CD4-positive, alpha-beta T cell treated with Interleukin-17A for 4 hours (primary cell): ENCODE data around the gene OTOF.

Experiments
- DNase-seq: peaks from one replicate; pipeline ENCODE4 v3.0.0-alpha.2; 2020; ENCODE audit warnings: mixed read lengths

Gene OTOF

DNA sequence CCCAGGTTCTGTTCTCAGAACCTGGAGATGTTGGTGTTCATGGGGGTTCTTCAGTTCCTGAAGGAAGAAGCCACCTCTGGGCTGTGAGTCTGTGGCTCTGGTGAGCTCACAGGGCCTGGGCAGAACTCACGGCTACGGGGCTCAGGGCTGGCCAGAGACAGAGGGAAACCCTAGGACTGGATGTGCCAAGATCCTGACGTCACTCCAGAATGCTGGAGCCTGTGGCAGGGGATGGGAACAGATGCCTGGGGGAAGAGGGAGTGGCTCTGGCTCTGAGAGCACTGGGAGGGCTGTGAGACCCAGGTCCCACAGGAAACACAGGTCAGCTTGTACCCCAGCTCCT lies at the start of gene OTOF:
OTOF (minus strand) TSS at position 214 of the 343 bp plus-strand sequence.
- no peak for DNase-seq

DNA sequence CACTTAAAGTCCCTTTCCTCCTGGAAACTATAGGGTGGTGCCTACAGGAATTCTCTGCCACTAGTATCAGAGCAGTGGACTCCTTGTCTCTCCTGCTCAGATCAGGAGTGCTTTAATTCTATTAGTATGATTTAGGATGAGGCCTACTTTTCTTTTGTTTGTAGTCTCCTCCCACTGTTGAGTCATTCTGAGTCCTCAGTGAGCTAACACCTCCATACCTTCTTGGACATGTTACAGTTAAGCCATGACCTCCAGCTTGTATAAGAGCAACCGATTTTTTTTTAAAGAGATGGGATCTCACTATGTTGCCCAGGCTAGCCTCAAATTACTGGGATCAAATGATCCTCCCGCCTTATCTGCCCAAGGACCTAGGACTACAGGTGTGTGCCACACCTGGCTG lies 48.7 kb upstream of the OTOF start:
- DNase-seq: no peak

DNA sequence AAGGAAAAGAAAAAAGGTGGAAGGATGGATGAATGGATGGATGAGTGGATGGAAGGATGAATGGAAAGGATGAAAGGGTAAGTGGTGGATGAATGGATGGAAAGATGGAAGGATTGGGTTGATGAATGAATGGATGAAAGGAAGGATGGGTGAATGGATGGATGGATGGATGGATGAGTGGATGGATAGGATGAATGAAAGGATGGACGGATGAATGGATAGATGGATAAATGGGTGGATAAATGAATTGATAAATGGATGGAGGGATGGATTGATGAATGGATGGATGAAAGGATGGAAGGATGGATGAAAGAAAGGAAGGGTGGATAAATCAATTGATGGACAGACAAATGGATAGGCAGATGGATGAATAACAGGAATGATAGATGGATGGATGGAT lies 48.2 kb upstream of the OTOF start:
- DNase-seq: no peak

DNA sequence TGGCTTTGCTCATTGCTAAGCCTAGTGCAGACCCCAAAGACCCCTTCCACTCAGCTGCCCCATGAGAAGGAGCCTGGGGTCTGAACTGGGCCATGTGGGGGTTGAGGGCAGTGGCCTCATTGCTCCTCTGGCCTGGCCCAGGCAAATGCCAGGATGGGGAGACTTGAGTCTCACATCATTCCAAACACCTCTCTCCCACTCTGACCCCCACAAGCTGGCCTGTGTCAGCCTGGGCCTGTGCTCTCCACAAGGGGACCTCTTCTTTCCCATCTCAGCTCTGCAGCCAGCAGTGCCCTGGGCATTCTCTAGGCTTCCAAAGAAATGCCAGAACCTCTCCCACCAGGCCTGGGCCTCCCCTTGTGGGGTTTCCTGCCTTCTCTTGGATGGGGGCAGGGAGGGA lies 45.8 kb upstream of the OTOF start:
- no peak for DNase-seq

DNA sequence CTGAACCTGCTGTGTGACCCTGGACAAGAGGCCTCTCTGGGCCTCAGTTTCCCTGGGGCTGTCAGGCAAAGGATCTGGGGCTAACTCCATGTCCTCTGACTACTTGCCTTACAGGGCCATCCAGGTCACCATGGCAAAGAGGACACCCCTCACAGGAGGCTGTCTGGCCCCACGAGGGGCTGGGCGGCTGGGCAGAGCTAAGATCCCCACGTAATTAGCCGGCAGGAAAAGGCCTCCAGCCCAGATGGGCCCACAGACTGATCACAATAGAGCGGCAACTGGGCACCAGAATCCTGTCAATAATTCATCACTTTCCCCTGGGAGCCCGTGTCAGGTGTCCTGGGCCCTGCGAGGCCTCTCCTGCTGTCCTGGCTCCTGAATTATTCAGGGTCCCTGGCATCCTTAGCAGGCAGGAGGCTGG lies 44.8 kb upstream of the OTOF start:
- no peak for DNase-seq

DNA sequence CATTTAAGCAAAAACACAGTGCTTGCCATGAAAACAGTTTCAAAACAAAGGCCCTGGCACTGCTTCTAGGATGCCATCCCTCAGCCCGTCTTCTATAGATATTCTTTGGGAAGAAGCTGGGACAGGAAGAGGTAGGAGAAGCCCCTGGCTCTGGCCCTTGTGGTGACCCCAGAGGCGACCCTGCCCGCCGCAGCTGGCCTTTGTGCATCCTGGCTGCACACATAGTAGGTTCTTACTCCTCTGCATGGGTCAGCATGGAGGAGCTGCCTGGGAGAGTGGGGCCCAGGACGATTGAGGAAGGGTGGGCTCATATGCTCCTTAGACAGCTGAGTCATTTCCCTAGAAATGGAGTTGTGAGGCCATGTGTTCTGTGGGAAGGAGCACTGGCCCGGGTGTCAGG lies 44.4 kb upstream of the OTOF start:
- no peak for DNase-seq

DNA sequence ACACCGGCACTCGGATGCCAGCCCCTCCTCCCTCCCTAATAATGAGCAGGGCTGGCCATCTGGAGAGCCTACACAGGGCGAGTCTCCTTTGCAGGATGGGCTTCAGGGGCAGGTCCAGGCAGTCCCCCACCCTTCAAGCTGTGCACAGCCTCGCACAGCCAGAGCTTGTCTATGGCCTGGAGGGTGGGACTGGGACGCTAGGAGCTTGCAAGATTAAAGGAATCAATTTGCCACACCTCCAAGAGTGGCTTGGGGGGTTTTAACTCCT lies 43.9 kb upstream of the OTOF start:
- no peak for DNase-seq

DNA sequence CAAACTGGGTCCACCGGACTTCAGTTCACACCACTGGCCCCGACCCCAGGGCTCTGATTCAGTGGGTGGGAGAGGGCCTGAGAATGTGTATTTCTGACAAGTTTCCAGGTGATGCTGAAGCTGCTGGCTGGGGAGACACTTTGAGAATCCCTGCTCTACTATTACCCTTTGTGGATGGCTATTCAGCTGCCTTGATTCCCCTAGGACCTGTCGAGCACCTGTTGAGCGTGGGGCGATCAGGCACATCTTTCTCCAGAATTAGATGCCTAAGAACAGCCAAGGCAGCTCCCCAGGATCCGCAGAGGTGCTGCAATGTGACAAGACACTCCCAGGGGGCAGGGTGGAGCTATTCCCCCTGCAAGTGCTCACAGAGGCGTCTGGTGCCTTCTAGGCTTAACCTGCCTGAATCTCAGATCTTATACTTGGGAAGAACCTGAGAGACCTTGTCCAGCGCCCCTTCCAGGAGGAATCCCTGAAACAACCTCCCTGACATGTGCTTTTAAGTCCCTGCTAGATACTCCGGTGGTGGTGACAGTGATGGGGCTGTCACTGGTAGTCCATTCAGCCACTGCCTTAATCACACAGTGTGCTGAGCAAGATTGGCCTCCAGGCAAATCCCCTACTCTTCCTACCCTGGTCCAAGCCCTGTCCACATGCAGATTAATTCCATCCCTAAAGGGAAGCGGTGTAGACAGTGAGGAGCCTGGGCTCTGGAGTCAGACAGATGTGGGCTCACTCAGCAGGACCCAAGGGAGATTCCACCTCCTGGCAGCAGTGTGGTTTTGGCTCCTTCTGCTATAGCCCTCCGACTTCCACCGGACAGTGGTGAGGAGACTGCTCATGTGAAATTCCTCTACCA lies 43.4 kb upstream of the OTOF start:
- DNase-seq: peak; percentile 8

DNA sequence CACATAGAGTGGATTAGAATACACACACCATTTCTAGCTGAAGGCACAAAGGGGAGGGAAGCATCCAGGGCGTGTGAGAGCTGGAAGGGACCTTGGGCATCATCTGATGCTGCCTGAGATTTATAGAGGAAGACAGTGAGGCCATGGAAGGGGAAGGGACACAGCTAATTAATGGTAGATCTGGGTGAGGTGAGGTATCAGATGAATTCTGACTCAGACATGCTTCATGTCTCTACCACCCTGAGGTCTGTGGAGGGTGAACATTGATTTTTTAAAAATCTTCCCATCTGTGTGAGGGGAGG lies 42.2 kb upstream of the OTOF start:
- DNase-seq: no peak

DNA sequence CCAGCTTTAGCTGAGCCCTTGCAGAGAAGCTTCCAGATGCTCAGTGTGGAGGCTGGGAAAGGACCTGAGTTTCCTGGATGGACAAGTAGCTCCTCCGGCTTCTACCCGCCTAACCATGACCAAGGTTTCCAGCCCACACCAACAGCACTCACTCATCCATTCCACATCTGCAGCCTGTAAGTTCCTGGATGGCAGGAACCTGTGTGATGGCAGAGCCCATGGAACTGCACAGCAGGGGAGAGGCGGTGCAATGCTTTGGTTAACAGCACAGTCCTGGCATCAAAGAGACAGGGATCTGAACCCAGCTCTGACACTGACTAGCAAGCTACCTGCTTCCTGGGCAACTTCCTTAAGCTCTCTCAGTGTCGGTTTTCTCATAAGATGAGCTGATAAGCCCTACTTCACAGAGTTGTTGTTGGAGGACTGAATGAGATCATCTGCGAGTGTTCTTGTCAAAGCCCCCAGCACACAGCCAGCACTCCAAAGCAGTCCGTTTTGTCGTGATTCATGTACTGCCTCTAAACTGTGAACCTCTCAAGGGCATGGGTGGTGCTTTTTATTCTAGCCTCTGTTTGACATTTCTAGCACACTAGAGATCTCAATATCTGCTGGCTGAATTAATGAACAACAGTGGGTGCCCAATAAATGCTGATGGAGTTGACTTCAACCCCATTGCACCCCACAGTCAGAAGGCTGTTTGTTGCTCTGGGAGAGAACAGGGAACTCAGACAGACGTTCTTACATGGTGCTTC lies 41.6 kb upstream of the OTOF start:
- peak; percentile 56 for DNase-seq

DNA sequence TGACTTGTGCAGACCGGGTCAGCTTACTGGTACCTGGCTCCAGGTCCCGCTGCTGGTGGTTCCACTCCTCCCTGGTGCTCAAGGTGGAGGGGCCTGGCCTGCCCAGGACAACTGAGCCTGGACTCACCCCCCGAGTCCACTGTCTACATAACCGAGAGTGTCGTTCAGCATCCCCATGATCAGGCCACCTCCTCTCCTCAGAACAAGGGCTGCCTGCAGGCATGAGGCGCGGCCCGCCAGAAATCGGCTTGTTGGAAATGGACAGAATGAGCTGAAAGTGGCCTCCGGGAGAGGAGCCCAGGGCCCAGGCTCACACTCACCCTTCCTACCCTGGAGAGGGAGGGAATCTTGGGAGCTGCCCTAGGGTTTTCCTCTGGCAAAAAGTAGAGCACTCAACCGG lies 38.9 kb upstream of the OTOF start:
- DNase-seq: no peak

DNA sequence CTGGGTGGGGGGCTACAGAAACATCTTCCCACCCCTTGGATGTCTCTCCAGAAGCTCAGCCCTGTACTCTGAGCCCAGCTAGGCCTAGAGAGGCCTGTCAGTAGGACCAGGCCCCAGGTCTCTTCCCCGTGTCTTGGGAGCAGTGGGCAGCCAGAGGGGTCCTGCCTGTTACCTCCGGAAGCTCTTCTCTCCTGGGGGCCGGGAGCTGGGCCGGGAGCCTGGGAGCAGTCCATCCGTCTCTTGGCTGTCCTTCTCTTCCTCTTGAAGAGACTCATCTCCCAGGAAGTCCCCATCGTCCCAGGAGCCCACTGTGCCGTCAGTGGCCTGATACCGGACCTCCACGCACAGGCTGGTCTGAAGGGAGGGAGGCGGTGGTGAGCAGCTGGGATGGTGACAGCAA lies 38.3 kb upstream of the OTOF start:
- DNase-seq: no peak

DNA sequence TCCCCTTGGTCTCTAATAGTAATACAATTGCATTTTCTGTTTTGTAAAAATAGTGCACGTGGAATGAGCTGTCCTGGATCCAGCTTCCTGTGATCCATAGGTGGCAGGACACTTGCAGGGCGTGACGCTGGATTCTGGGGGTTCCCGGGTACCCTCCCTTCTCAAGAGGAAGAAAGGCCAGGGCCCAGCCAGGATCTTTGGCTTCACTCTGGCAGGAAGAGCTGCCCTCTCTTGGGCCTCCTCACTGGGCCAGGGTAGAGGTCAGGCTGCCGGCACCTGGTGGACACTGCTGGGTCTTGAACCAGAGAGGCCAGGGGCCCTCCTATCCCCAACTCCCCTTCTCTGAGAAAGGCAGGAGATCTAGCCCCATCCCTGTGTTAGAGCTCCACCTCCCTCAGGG lies 37.8 kb upstream of the OTOF start:
- no peak for DNase-seq

DNA sequence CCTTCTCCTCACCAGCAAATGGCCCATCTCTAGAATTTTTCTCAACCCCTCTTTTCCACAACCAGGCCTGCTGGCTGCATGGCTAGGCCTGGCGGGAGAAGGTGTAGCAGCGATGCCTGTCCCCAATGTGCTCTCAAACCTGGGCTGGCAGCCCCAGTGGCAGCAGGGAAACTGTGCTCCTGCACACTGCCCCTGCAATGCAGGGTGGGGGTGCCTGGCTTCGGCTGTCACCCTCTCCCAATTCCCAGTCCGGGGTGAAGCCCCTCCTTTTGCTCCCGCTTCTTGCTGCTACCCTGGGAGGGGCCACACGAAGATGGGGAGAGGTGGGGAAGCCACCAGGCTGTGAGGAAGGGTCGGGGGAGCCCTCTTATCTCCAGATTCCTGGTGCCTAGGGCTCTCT lies 36.1 kb upstream of the OTOF start:
- no peak for DNase-seq

DNA sequence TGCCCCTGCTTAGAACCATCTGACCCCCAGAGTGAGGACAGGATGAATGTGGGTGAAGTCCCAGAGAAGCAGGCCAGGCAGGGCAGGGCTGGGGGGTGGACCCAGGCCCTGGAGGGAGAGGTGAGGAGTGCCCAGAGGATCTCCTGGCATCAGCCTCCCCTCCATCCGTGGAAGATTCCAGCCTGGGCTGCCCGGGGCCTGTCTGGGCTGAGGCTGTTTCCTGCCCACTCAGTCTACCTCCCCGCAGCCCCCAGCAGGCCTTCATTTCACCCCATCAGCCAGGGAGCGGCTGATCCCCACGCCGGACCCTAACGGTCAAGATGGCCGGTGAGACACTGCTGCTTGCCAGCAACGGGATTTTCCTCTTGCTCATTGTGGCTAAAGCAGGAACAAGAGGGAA lies 35.3 kb upstream of the OTOF start:
- no peak for DNase-seq

DNA sequence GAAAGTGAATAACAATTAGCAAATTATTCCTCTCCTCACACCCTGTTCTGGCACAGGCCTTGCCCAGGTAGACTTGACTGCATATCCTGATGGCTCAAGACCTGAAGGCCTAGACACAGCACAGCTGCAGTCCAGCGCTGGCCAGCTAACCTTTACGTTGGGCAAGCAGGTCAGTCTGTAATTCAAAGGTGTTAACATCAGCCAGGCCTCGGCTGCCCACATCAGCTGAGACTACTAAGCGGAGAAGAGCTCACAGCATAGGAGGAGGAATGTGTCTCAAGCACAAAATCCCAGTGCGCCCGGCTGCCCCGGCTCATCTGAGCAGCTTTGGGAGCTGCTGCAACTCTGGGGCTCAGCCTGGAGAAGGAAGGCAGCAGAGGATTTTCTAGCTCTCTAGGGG lies 33.5 kb upstream of the OTOF start:
- no peak for DNase-seq

DNA sequence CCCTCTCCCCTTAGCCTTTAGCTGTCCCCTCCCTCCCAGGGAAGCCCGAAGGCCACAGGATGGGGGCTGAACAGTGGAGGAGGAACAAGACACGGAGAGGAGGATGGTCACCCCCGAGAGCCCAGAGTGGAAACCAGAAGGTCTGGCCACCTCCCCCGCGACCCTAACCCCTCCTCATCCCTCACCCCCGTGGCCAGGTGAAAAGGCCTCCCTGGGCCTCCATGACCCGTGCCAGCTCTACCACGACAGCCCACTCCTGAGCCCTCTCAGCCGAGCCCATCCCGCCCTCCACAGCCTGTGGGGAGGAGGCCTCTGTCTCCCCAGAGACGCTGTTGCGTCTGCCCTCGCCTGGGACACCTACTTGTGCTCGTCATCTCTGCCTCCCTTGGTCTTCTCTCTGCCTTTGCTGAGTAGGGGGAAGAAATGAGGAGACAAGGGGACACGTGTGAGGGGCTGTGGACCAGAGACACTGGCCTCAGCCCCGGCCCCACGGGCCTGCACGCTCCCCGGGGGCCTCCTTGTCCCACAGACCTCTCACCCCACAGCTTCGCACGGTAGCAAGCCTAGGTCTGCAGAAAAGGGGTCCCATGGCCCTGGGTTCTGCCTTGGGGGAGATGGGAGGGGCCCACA lies 32.5 kb upstream of the OTOF start:
- DNase-seq: no peak

DNA sequence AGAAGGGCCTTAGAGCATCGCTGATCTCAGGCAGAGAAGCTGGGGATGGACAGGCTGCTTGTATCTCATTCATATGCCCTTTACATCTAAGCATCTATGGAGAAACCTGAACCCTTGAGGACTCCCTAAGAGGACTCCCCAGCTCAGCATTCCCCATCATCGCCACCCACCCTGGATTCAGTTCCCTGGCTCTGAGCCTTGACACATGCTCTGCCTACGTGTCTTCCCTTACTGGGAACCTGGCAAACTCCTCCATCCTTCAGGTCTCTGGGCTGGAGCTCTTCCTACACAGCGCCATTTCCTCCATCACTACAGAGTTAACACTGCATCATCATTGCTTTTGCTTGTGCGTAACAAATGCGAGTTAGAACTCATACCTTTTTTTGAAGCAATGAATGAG lies 31.2 kb upstream of the OTOF start:
- DNase-seq: no peak

DNA sequence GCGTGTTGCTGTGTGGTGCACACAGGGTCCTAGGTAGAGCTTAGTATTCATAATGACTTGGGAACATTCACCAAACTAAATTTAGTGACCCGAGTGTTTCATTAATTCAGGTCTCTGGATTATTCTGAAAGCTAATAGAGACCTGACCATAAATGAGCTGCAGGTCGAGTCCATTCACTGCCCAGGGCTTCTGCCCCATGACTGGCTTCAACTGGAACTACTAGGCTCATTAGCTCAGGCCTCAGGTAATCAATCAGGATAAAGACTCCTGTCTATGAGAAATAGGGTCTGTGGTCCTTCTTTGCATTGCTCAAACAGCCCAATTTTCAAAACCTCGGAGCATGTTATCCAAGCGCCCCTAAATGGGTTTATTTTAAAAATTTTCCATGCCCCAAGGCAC lies 30.0 kb upstream of the OTOF start:
- DNase-seq: no peak

DNA sequence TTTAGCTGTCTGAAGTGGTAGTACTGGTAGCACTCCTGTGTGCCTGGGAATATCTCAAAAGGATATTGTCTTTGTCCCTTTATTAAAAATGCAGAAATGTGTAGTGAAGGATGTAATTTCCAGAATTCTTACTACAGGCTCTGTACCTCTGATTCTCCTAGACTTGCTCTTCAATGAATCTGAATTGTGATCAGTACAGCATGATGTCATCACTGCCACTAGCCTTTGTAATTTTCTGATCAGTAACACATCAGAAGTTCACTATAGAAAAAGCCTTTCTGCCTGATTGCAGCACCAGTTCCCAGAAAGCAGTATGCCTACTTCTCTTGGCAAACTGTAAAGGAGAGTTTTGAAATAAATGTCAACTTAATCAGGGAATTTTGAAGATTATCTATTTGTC lies 29.2 kb upstream of the OTOF start:
- no peak for DNase-seq

DNA sequence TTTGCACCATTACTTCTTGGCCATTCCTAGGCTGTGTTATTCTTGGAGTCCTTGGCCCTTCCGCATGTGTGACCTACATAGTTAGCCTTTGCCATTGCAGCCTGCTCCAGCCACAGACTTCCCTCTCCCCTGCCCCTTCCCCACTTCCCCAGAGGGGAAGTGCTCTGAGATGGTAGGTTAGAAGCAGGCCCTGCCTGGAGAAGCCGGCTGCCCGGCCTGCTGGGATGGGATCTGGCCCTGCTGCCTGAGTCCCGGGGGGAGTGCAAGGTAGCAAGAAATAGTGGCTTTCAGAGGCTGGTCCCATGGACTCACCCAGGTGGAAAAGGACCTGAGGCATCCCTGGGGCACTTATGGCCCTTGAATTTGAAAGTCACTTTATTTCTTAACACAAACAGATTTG lies 28.4 kb upstream of the OTOF start:
- no peak for DNase-seq

DNA sequence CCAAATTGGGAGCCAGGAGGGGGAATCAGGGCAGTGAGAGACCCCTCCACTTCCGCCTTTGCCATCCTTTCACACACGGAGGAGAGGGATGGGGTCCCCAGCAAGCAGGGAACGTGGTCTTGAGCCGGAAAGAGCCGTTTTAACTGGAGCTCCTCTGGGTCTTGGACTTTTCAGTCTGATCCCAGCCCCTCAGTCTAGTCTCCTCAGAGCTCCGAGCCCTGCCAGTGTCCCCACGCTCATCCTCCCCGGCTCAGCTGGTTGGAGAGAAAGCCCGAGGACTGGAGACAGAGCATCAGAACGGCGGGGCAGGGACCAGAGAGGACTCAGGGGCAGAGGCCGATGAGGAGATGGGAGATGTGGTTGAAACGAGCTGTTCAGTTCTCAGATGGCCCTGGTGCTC lies 26.1 kb upstream of the OTOF start:
- no peak for DNase-seq

DNA sequence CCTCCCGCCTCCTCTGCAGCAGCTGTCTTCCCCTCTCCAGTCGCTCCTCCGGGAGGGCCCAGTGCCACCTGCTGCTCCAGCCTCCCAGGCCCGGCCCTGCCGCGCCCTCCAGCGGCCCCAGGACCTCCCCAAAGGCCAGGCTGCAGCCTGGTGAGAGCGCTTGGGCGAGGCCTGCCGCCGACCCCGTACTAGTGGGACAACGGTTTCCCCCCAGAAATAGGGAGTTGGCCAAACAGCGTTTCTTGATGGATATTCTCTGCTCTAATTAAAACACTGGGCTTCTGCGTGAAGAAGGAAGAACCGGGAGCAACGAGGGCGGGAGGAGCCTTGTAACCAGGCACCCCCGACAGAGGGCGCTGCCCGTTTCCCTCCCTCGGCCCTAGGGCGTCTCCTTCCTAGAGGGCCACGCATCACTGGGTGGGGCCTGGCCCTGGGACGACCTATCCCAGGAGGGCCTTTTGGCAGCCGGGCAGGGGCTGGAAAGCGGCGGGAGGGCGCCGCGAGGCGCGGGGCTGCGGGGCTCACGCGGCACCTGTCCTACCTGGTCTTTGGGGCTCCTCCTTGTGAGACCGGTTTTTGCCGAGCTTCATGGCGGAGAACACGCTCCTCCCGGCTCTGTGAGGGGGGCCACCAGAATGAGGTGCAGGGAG lies 25.4 kb upstream of the OTOF start:
- DNase-seq: peak; percentile 86

DNA sequence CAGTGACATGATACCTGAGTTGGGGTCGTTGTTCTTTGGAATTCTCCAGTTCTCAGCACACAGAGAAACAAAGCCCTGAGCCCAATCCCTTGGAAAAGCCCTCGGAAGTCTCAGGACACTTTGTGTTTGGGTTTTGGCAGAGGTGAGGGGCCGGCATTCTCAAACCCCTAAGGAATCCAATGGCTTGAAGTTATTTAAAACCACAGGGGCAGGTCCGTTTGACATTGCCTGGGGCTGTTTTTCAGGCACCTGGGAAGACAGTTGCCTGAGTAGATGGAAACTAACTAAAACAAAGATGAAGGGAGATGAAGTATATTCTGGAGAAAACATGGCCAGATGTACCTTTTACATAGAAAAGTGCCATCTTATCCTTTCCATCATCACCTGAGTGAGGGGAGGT lies 22.5 kb upstream of the OTOF start:
- no peak for DNase-seq
